Lower lobe of right lung (tissue), 2 donors: Measurements from ENCODE around the gene PTPRD. TPM values are rescaled to one million over a fixed set of nuclear protein-coding genes. Genes with fewer than 3 reads are reported as not detected.

Experiments used
- ATAC-seq, 2 donors: fragments of 200-7000 bp; cut with Tn5 transposase; one replicate each; pipeline ENCODE4 v1.9.1; 2020 to 2022; ENCODE audit warnings: mild to moderate bottlenecking in 2 of 2, moderate library complexity in 2 of 2
- DNase-seq: peaks from one replicate; pipeline ENCODE4 v3.0.0-alpha.2; 2020
- H3K27ac ChIP-seq: fragments of 200-600 bp; one replicate; pipeline ENCODE4 v1.8.0; 2022
- H3K27me3 ChIP-seq: fragments of 200-600 bp; one replicate; pipeline ENCODE4 v1.8.0; 2022; ENCODE audit warnings: low read depth
- H3K36me3 ChIP-seq: fragments of 200-600 bp; one replicate; pipeline ENCODE4 v1.8.0; 2022; ENCODE audit warnings: mild to moderate bottlenecking
- H3K4me1 ChIP-seq: fragments of 200-600 bp; one replicate; pipeline ENCODE4 v1.8.0; 2022
- H3K4me3 ChIP-seq: fragments of 200-600 bp; one replicate; pipeline ENCODE4 v1.8.0; 2022; ENCODE audit warnings: mild to moderate bottlenecking
- H3K9me3 ChIP-seq: fragments of 200-600 bp; one replicate; pipeline ENCODE4 v1.8.0; 2022
- CTCF ChIP-seq: fragments of 200-600 bp; IDR thresholded peaks from one replicate; pipeline ENCODE4 v1.8.0; 2022; ENCODE audit warnings: antibody characterized with exemption, mild to moderate bottlenecking
- intact Hi-C: fragments of 100-400 bp; cut with DNase I; formaldehyde crosslinking; loops from one replicate; pipeline ENCODE4 v1.11.0; 2022
- total RNA-seq: library from RNA; stranded (reverse); fragmentation: NEBNext Ultra II Directional; extraction: Animal tissue kit (Norgen Biotek cat#: 25700); gene quantifications from one replicate; pipeline ENCODE4 v1.2.1, GENCODE V29; 2021
- donor health status: DM: no; HTN: yes; CAD: no; lungs with severe emphysema.

Gene PTPRD
- total RNA-seq, 1 donor from 2014 or later, result 17.2 TPM

GRCh38 chr9:9284201-9284600, 1328.6 kb downstream of the PTPRD start:
- no peak for DNase-seq
- intact Hi-C loops, result no loop called here
- Histone ChIP-seq H3K4me1 (no peaks in the 10 kb centered on the region), H3K27ac (no peak overlapping the region), H3K9me3 (no peaks in the 10 kb centered on the region), H3K36me3 (no peaks in the 10 kb centered on the region), H3K27me3 (no peaks in the 10 kb centered on the region), H3K4me3 (no peak overlapping the region)
- ATAC-seq, result no peak
- no peak for TF ChIP-seq CTCF

- ATAC-seq, result no peak
- Histone ChIP-seq H3K4me1 (no peaks in the 10 kb centered on the region), H3K27ac (no peak overlapping the region), H3K27me3 (no peaks in the 10 kb centered on the region), H3K9me3 (no peaks in the 10 kb centered on the region), H3K4me3 (no peak overlapping the region), H3K36me3 (no peaks in the 10 kb centered on the region)
- DNase-seq, result no peak
- intact Hi-C loops, result no loop called here
- no peak for TF ChIP-seq CTCF
Measured at GRCh38 chr9:9283159-9283986, 1329.4 kb downstream of the PTPRD start.

- Histone ChIP-seq H3K27me3 (no peaks in the 10 kb centered on the region), H3K36me3 (no peaks in the 10 kb centered on the region), H3K4me3 (no peak overlapping the region), H3K4me1 (no peaks in the 10 kb centered on the region), H3K9me3 (no peaks in the 10 kb centered on the region), H3K27ac (no peak overlapping the region)
- no peak for TF ChIP-seq CTCF
- no peak for DNase-seq
- ATAC-seq, result no peak
- intact Hi-C loops, result no loop called here
Measured at GRCh38 chr9:9275601-9276000, 1337.2 kb downstream of the PTPRD start.

- DNase-seq (no peak), ATAC-seq (no peak)
- no peaks in the 10 kb centered on the region for H3K36me3 ChIP-seq
- H3K4me3 ChIP-seq, result no peak overlapping the region
- no peaks in the 10 kb centered on the region for H3K9me3 ChIP-seq
- no peaks in the 10 kb centered on the region for H3K27me3 ChIP-seq
- no peak overlapping the region for H3K27ac ChIP-seq
- no peaks in the 10 kb centered on the region for H3K4me1 ChIP-seq
- intact Hi-C loops, result no loop called here
- TF ChIP-seq CTCF, result no peak
Measured at GRCh38 chr9:9257999-9258498, 1354.8 kb downstream of the PTPRD start.

- ATAC-seq (no peak), DNase-seq (no peak)
- Histone ChIP-seq H3K9me3 (no peaks in the 10 kb centered on the region), H3K4me1 (no peaks in the 10 kb centered on the region), H3K27me3 (no peaks in the 10 kb centered on the region), H3K4me3 (no peak overlapping the region), H3K27ac (no peak overlapping the region), H3K36me3 (no peaks in the 10 kb centered on the region)
- intact Hi-C loops, result no loop called here
- no peak for TF ChIP-seq CTCF
Measured at GRCh38 chr9:9246726-9247125, 1366.1 kb downstream of the PTPRD start.
